ENCODE results near the gene FAM89A. TPM values are rescaled to one million over a fixed set of nuclear protein-coding genes. Genes with fewer than 3 reads are reported as not detected.

FAM89A gene
- total and polyA plus RNA-seq, 9 of the 15 experiments (the other 6 are each of a cell fraction or from before 2014, with no cell fraction given), result 8.7 to 66.2 (median 43.3) TPM

- TF ChIP-seq ARID3B (CRISPR knock-in tag; IDR thresholded peaks at IDR 0.05; ENCODE audit: borderline replicate concordance) (0 out of 2 replicates have a peak, but pooled peaks have one; percentile 79), L3MBTL2 (IDR thresholded peaks at IDR 0.05) (peak; percentile 93), CREB3 (tag; conservative IDR thresholded peaks at IDR 0.05; ENCODE audit: low read depth) (peak; percentile 87), EHMT2 (IDR thresholded peaks at IDR 0.05) (peak; percentile 88; the same call in 1 of the 2 replicates), PKNOX1 (IDR thresholded peaks at IDR 0.05) (peak; percentile 86), BCLAF1 (IDR thresholded peaks at IDR 0.05; ENCODE audit: borderline replicate concordance in 1 of 2, control insufficient read depth in 1 of 2, low read depth in 2 of 2, low read length in 1 of 2) (no peak), ZFX (CRISPR knock-in tag; IDR thresholded peaks at IDR 0.05) (no peak), SP1 (CRISPR knock-in tag; IDR thresholded peaks at IDR 0.05) (no peak), RBM15 (IDR thresholded peaks at IDR 0.05; ENCODE audit: insufficient read depth, low read length) (no peak), TBL1XR1 (IDR thresholded peaks at IDR 0.05; ENCODE audit: low read length in 2 of 2) (peak in 1 of 2 experiments; percentile 58; a peak in 1 of 4 replicates), ZC3H11A (IDR thresholded peaks at IDR 0.05; ENCODE audit: low read depth, low read length) (no peak), ZSCAN32 (CRISPR knock-in tag; IDR thresholded peaks at IDR 0.05) (peak; percentile 97), KAT2B (IDR thresholded peaks at IDR 0.05; ENCODE audit: low read depth, low read length) (no peak), PREB (CRISPR knock-in tag; IDR thresholded peaks at IDR 0.05) (no peak), NCOA1 (IDR thresholded peaks at IDR 0.05; ENCODE audit: low read depth) (peak; percentile 95), FOXA1 (IDR thresholded peaks at IDR 0.05; ENCODE audit: borderline replicate concordance) (no peak), ETV6 (IDR thresholded peaks at IDR 0.05; ENCODE audit: borderline replicate concordance in 1 of 2, low read depth in 2 of 2, low read length in 1 of 2) (no peak), ETV6 (CRISPR knock-in tag; IDR thresholded peaks at IDR 0.05; ENCODE audit: borderline replicate concordance) (no peak), TBP (optimal IDR thresholded peaks at IDR 0.05; ENCODE audit: low read depth, low read length) (no peak)
Observed at GRCh38 chr1:231049121-231049979, 9.3 kb upstream of the FAM89A start (continued).

Data from K562 (cell line).